ENCODE data around the gene B4GALNT2.
"Not testable (repeated sequence)": the region's sequence is repeated elsewhere in the genome, so short reads cannot be mapped to it uniquely, and the experiment has no call there.

Gene B4GALNT2

GRCh38 chr17:49120166-49120565 lies 12.4 kb upstream of the B4GALNT2 start:
- no peak for DNase-seq (ENCODE audit: low read depth in 2 of 2)

- DNase-seq (ENCODE audit: low read depth in 2 of 2): no peak
Observed at GRCh38 chr17:49121696-49122292, 10.8 kb upstream of the B4GALNT2 start.

GRCh38 chr17:49122566-49122965 lies 10.0 kb upstream of the B4GALNT2 start:
- DNase-seq (ENCODE audit: low read depth in 2 of 2): no peak

GRCh38 chr17:49123061-49123460 lies 9.5 kb upstream of the B4GALNT2 start:
- DNase-seq (ENCODE audit: low read depth in 2 of 2): no peak

- DNase-seq (ENCODE audit: low read depth in 2 of 2): no peak
Observed at GRCh38 chr17:49125449-49125848, 7.1 kb upstream of the B4GALNT2 start.

GRCh38 chr17:49126183-49126859 lies 6.2 kb upstream of the B4GALNT2 start:
- not testable (repeated sequence) for DNase-seq (ENCODE audit: low read depth in 2 of 2)

GRCh38 chr17:49129359-49129950 lies 3.1 kb upstream of the B4GALNT2 start:
- DNase-seq (ENCODE audit: low read depth in 2 of 2): not testable (repeated sequence)

GRCh38 chr17:49130891-49131290 lies 1.7 kb upstream of the B4GALNT2 start:
- no peak for DNase-seq (ENCODE audit: low read depth in 2 of 2)

GRCh38 chr17:49132317-49132698 lies 261 bp upstream of the B4GALNT2 start:
- no peak for DNase-seq (ENCODE audit: low read depth in 2 of 2)

GRCh38 chr17:49136335-49136734 lies 3.8 kb downstream of the B4GALNT2 start:
- DNase-seq (ENCODE audit: low read depth in 2 of 2): no peak

GRCh38 chr17:49145654-49146053 lies 13.1 kb downstream of the B4GALNT2 start:
- DNase-seq (ENCODE audit: low read depth in 2 of 2): not testable (repeated sequence)

- DNase-seq (ENCODE audit: low read depth in 2 of 2): no peak
Observed at GRCh38 chr17:49146620-49147306, 14.2 kb downstream of the B4GALNT2 start.

GRCh38 chr17:49148171-49148570 lies 15.6 kb downstream of the B4GALNT2 start:
- no peak for DNase-seq (ENCODE audit: low read depth in 2 of 2)

GRCh38 chr17:49151996-49152395 lies 19.4 kb downstream of the B4GALNT2 start:
- DNase-seq (ENCODE audit: low read depth in 2 of 2): no peak

- DNase-seq (ENCODE audit: low read depth in 2 of 2): no peak
Observed at GRCh38 chr17:49156256-49156655, 23.7 kb downstream of the B4GALNT2 start.

GRCh38 chr17:49157784-49158183 lies 25.2 kb downstream of the B4GALNT2 start:
- no peak for DNase-seq (ENCODE audit: low read depth in 2 of 2)

- DNase-seq (ENCODE audit: low read depth in 2 of 2): no peak
Observed at GRCh38 chr17:49162866-49163265, 30.3 kb downstream of the B4GALNT2 start.

- DNase-seq (ENCODE audit: low read depth in 2 of 2): no peak
Observed at GRCh38 chr17:49165143-49165542, 32.6 kb downstream of the B4GALNT2 start.

GRCh38 chr17:49168706-49169105 lies 36.1 kb downstream of the B4GALNT2 start:
- DNase-seq (ENCODE audit: low read depth in 2 of 2): no peak

- DNase-seq (ENCODE audit: low read depth in 2 of 2): no peak
Observed at GRCh38 chr17:49170216-49170615, 37.6 kb downstream of the B4GALNT2 start.

- DNase-seq (ENCODE audit: low read depth in 2 of 2): not testable (repeated sequence)
Observed at GRCh38 chr17:49170711-49171110, 38.1 kb downstream of the B4GALNT2 start.

- DNase-seq (ENCODE audit: low read depth in 2 of 2): not testable (repeated sequence)
Observed at GRCh38 chr17:49175978-49176377, 43.4 kb downstream of the B4GALNT2 start.

- DNase-seq (ENCODE audit: low read depth in 2 of 2): peak in 1 of 2 donors; percentile 24
Observed at GRCh38 chr17:49180303-49180702, 47.7 kb downstream of the B4GALNT2 start.
